Measurements from ENCODE around the gene DAPK2. TPM values are rescaled to one million over a fixed set of nuclear protein-coding genes. Genes with fewer than 3 reads are reported as not detected.

DAPK2 gene
- total and polyA plus RNA-seq, 3 donors from 2014 or later = 3.6 to 7.7 (median 5.9) TPM

- 34 to 61% methylated on average over 5 of the region's 5 CpGs for WGBS, 2 donors
- no peaks in the 10 kb centered on the region for H3K27me3 ChIP-seq
- TF ChIP-seq POLR2A (IDR thresholded peaks at IDR 0.05) (no peak), CTCF (IDR thresholded peaks at IDR 0.05) (no peak)
- H3K4me3 ChIP-seq = no peak overlapping the region
- no peaks in the 10 kb centered on the region for H3K9me3 ChIP-seq
- no peak for DNase-seq
- H3K27ac ChIP-seq = no peak overlapping the region
- H3K4me1 ChIP-seq = no peaks in the 10 kb centered on the region
- no peaks in the 10 kb centered on the region for H3K36me3 ChIP-seq (ENCODE audit: low read depth, missing control alignments)
- intact Hi-C loops (cut with DNase I; ENCODE audit: low total_unique reads) = no loop called here
Measured at GRCh38 chr15:63880744-63881143, 165.5 kb downstream of the DAPK2 start.

- no peaks in the 10 kb centered on the region for H3K4me1 ChIP-seq
- H3K27ac ChIP-seq = no peak overlapping the region
- 100% methylated on average over 1 of the region's 1 CpG; no CpG with 5 or more reads in 1 of the 2 donors for WGBS, 2 donors
- H3K9me3 ChIP-seq = no peaks in the 10 kb centered on the region
- H3K36me3 ChIP-seq (ENCODE audit: low read depth, missing control alignments) = no peaks in the 10 kb centered on the region
- H3K27me3 ChIP-seq = no peaks in the 10 kb centered on the region
- no peak overlapping the region for H3K4me3 ChIP-seq
- TF ChIP-seq POLR2A (IDR thresholded peaks at IDR 0.05) (no peak), CTCF (IDR thresholded peaks at IDR 0.05) (no peak)
- DNase-seq = no peak
- intact Hi-C loops (cut with DNase I; ENCODE audit: low total_unique reads) = no loop called here
Measured at GRCh38 chr15:63879995-63880394, 166.3 kb downstream of the DAPK2 start.

DNA sequence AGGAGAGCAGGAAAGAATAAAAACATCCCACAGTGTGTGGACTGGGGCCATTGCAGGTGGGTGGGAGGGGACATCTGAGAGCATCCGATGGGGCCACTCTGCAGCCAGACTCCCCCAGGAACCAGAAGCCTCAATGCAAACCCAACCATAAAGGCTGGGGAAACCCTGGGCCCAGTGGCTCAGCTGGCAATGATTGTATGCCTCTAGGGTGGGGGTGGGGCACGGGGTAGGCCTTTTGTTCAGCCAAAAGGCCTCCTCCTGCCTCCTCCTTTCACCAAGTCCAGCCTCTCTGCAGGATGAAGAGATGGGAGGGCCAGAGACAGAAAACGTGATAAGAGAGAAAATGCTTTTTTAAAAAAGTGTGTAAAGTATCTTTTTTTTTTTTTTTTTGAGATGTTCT, 167.1 kb downstream of the DAPK2 start:
- intact Hi-C loops (cut with DNase I; ENCODE audit: low total_unique reads) = no loop called here
- no peak overlapping the region for H3K27ac ChIP-seq
- no peak for DNase-seq
- TF ChIP-seq CTCF (IDR thresholded peaks at IDR 0.05) = no peak
- TF ChIP-seq POLR2A (IDR thresholded peaks at IDR 0.05) = no peak
- 58 to 69% methylated on average over 3 of the region's 3 CpGs for WGBS, 2 donors
- no peaks in the 10 kb centered on the region for H3K36me3 ChIP-seq (ENCODE audit: low read depth, missing control alignments)
- no peaks in the 10 kb centered on the region for H3K27me3 ChIP-seq
- no peaks in the 10 kb centered on the region for H3K9me3 ChIP-seq
- no peaks in the 10 kb centered on the region for H3K4me1 ChIP-seq
- H3K4me3 ChIP-seq = no peak overlapping the region

- TF ChIP-seq CTCF (IDR thresholded peaks at IDR 0.05) (no peak), POLR2A (IDR thresholded peaks at IDR 0.05) (no peak)
- no peak for DNase-seq
- Histone ChIP-seq H3K27ac (no peak overlapping the region), H3K27me3 (no peaks in the 10 kb centered on the region), H3K36me3 (ENCODE audit: low read depth, missing control alignments) (no peaks in the 10 kb centered on the region), H3K9me3 (no peaks in the 10 kb centered on the region), H3K4me3 (no peak overlapping the region), H3K4me1 (no peaks in the 10 kb centered on the region)
- intact Hi-C loops (cut with DNase I; ENCODE audit: low total_unique reads) = no loop called here
- WGBS, 2 donors = 92 to 96% methylated on average over 5 of the region's 5 CpGs
Measured at GRCh38 chr15:63877713-63878271, 168.5 kb downstream of the DAPK2 start.

DNA sequence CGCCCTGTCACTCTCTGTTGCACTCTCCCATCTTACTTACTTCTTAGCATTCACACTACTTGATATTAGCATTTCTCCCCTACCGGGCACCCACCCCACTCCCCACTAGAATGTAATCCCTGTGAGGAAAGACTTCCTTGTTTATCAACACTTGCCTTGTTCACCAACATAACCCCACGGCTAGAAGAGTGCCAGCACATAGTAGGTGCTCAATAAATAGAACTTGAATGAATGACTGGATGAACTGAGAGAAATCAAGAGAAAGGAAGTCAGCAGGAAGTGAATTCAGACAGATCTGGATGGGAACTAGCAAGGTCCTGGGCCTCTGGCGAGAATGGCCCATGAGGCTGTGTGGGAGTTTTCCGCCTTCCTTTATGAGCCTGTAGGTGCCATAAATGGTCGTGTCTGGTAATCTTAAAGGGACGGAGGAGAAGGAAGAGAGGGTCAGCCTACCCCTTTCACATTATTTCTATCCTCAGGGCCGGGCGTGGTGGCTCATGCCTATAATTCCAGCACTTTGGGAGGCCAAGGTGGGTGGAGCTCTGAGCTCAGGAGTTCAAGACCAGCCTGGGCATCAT, 170.1 kb downstream of the DAPK2 start:
- TF ChIP-seq CTCF (IDR thresholded peaks at IDR 0.05) (no peak), POLR2A (IDR thresholded peaks at IDR 0.05) (no peak)
- H3K27ac ChIP-seq = no peak overlapping the region
- intact Hi-C loops (cut with DNase I; ENCODE audit: low total_unique reads) = no loop called here

More for the DNA sequence above, 170.1 kb downstream of the DAPK2 start:
- 51 to 80% methylated on average over 8 to 9 of the region's 9 CpGs for WGBS, 2 donors
- Histone ChIP-seq H3K4me3 (no peak overlapping the region), H3K27me3 (no peaks in the 10 kb centered on the region), H3K9me3 (no peaks in the 10 kb centered on the region), H3K4me1 (no peaks in the 10 kb centered on the region), H3K36me3 (ENCODE audit: low read depth, missing control alignments) (no peaks in the 10 kb centered on the region)
- no peak for DNase-seq
